ENCODE measurements around the gene CPNE5.
"Not testable (repeated sequence)": the region's sequence is repeated elsewhere in the genome, so short reads cannot be mapped to it uniquely, and the experiment has no call there.

Gene CPNE5

DNA sequence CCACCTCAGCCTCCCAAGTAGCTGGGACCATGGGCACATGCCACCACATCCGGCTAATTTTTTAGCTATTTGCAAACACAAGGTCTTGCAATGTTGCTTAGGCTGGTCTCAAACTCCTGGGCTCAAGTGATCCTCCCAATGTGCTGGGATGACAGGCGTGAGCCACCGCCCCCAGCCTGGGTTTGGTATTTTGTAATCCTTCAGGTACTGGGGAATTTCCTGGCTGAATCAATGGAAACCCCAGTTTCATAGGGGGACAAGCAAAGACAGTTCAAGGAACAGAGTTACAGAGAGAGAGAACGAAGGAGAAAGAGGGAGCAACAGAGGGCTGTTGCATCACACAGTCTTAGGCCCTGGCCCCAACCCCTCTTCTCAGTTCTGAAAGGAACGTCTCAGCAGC lies 105.9 kb downstream of the CPNE5 start:
- intact Hi-C loops (cut with micrococcal nuclease), result no loop called here
- Mint-ChIP-seq H3K9me3 (no peaks in the 10 kb centered on the region), H3K27ac (no peak overlapping the region), H3K4me3 (no peak overlapping the region), H3K36me3 (ENCODE audit: low read depth) (no peaks in the 10 kb centered on the region), H3K4me1 (ENCODE audit: low read depth) (peaks cover 29% of the 10 kb centered on the region), H3K27me3 (peaks cover 14% of the 10 kb centered on the region)

- peaks cover 13% of the 10 kb centered on the region for H3K27me3 Mint-ChIP-seq
- H3K4me1 Mint-ChIP-seq (ENCODE audit: low read depth), result peaks cover 43% of the 10 kb centered on the region
These were observed 107.5 kb downstream of the CPNE5 start for GRCh38 chr6:36731622-36732310.

DNA sequence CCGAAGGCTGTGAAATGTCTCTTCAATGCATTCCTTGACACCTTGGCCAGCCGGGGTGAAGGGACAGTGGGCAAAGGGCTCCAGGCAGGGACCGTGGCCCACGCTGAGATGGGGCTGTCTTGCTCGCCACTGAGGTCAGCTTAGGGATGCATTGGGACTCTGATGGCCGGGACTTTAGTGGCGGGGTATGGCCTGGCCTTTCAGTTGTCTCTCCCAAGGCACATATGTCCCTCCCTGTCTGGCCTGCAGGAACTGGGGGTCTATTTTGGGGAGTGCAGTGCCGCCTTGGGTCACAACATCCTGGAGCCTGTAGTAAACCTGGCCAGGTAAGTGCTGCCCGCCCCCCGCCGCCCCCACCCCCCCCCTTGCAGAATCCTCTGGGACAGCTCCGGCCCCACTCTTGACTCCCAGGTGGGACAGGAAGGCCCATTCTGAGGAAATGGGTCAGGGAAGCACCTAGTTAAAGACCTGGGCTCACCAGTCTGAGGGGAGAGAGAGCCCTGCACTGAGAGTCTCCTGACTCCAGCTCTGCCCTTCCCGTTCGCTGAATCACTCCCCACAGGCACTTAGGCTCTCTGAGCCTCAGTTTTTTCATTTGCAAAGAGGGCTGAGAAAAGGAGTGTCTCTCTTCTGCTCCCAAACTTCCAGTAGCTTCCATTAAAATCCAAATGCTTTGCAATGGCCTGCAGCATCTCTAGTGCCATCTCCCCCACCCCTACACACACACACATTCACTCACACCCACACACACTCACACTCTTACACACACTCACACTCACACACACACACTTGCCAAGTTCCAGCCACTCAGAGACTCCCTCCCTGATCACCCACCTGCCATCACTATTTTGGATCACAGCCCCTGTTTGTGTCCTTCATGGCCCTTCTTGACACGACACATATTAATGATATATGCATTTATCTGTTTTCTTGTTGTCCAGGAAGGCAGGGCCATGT lies 108.5 kb downstream of the CPNE5 start:
- H3K27me3 Mint-ChIP-seq, result peaks cover 13% of the 10 kb centered on the region
- no peaks in the 10 kb centered on the region for H3K9me3 Mint-ChIP-seq
- no peaks in the 10 kb centered on the region for H3K36me3 Mint-ChIP-seq (ENCODE audit: low read depth)
- H3K4me1 Mint-ChIP-seq (ENCODE audit: low read depth), result peaks cover 46% of the 10 kb centered on the region
- H3K27ac Mint-ChIP-seq, result no peak overlapping the region
- no peak overlapping the region for H3K4me3 Mint-ChIP-seq
- intact Hi-C loops (cut with micrococcal nuclease), result no loop called here

More at GRCh38 chr6:36731622-36732310, 107.5 kb downstream of the CPNE5 start:
- Mint-ChIP-seq H3K36me3 (ENCODE audit: low read depth) (no peaks in the 10 kb centered on the region), H3K9me3 (no peaks in the 10 kb centered on the region), H3K4me3 (no peak overlapping the region), H3K27ac (no peak overlapping the region)
- intact Hi-C loops (cut with micrococcal nuclease), result no loop called here

DNA sequence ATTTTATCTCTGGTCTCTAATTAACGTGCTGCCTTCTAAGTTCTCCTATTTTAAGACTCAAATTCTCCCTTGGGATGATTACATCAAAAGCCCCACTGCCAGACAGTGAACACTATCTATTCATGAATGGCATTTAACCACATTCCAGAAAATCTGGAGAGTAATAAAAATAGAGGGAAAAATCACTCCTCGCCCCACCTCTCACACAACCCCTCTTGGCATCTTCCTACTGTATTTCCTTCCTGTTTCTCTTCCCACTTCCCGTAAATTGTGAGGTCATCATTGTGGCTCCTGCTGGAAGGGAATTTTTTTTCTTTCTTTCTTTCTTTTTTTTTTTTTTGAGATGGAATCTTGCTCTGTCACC lies 110.1 kb downstream of the CPNE5 start:
- peaks cover 2% of the 10 kb centered on the region for H3K27me3 Mint-ChIP-seq
- H3K36me3 Mint-ChIP-seq (ENCODE audit: low read depth), result no peaks in the 10 kb centered on the region
- intact Hi-C loops (cut with micrococcal nuclease), result loop anchor here (5.0 kb wide), 1 partner anchor 37 kb away; no protein-coding TSS in a partner anchor
- H3K9me3 Mint-ChIP-seq, result no peaks in the 10 kb centered on the region
- H3K27ac Mint-ChIP-seq, result no peak overlapping the region
- H3K4me3 Mint-ChIP-seq, result no peak overlapping the region
- H3K4me1 Mint-ChIP-seq (ENCODE audit: low read depth), result peaks cover 41% of the 10 kb centered on the region

- peak overlapping the region; percentile 47 for H3K27ac Mint-ChIP-seq
- H3K4me3 Mint-ChIP-seq, result no peak overlapping the region
- H3K36me3 Mint-ChIP-seq (ENCODE audit: low read depth), result no peaks in the 10 kb centered on the region
- no peaks in the 10 kb centered on the region for H3K27me3 Mint-ChIP-seq
- peaks cover 37% of the 10 kb centered on the region for H3K4me1 Mint-ChIP-seq (ENCODE audit: low read depth)
- H3K9me3 Mint-ChIP-seq, result no peaks in the 10 kb centered on the region
- intact Hi-C loops (cut with micrococcal nuclease), result loop anchor here (5.0 kb wide), 1 partner anchor 36 kb away; no protein-coding TSS in a partner anchor
These were observed 110.7 kb downstream of the CPNE5 start for GRCh38 chr6:36728289-36729160.

DNA sequence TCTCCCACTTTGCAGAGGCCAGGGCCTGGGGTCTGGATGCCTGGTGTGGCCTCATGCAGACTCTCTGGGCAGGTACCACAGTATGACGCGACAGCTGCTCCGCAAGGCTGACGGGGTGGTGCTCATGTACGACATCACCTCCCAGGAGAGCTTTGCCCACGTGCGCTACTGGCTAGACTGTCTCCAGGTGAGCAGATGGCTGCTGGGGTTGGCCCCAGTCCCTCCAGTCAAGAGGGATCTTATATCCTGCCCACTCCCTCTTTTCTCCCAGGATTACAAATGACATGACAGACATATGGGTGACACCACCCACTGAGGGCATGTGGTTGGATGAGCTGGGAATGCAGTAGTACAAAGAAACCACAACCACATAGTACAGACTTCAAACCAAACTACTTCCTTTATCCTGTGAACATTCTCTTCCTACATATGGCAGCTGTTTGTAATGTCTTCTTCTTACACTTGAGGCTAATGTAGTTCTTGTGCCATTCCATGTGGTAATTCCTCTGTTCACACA lies 111.7 kb downstream of the CPNE5 start:
- Mint-ChIP-seq H3K27ac (no peak overlapping the region), H3K36me3 (ENCODE audit: low read depth) (no peaks in the 10 kb centered on the region), H3K4me1 (ENCODE audit: low read depth) (peaks cover 37% of the 10 kb centered on the region), H3K4me3 (no peak overlapping the region), H3K27me3 (no peaks in the 10 kb centered on the region), H3K9me3 (no peaks in the 10 kb centered on the region)
- intact Hi-C loops (cut with micrococcal nuclease), result loop anchor here (2.0 to 5.0 kb wide), 2 partner anchors 29 to 35 kb away; no protein-coding TSS in a partner anchor

- Mint-ChIP-seq H3K27ac (peak overlapping the region; percentile 22), H3K4me1 (ENCODE audit: low read depth) (peaks cover 42% of the 10 kb centered on the region), H3K36me3 (ENCODE audit: low read depth) (no peaks in the 10 kb centered on the region), H3K4me3 (no peak overlapping the region), H3K27me3 (no peaks in the 10 kb centered on the region), H3K9me3 (no peaks in the 10 kb centered on the region)
- intact Hi-C loops (cut with micrococcal nuclease), result loop anchor here (5.0 kb wide), 1 partner anchor 33 kb away; no protein-coding TSS in a partner anchor
These were observed 113.7 kb downstream of the CPNE5 start for GRCh38 chr6:36725581-36725980.

GRCh38 chr6:36724514-36725390 lies 114.5 kb downstream of the CPNE5 start:
- Mint-ChIP-seq H3K36me3 (ENCODE audit: low read depth) (no peaks in the 10 kb centered on the region), H3K4me1 (ENCODE audit: low read depth) (peaks cover 43% of the 10 kb centered on the region), H3K27me3 (no peaks in the 10 kb centered on the region), H3K27ac (peak overlapping the region; percentile 22), H3K4me3 (no peak overlapping the region), H3K9me3 (no peaks in the 10 kb centered on the region)
- intact Hi-C loops (cut with micrococcal nuclease), result loop anchor here (5.0 kb wide), 1 partner anchor 32 kb away; no protein-coding TSS in a partner anchor

- intact Hi-C loops (cut with micrococcal nuclease); H3K36me3 Mint-ChIP-seq (ENCODE audit: low read depth); H3K27ac Mint-ChIP-seq; H3K4me3 Mint-ChIP-seq; H3K27me3 Mint-ChIP-seq; H3K9me3 Mint-ChIP-seq: not testable (repeated sequence)
- H3K4me1 Mint-ChIP-seq (ENCODE audit: low read depth), result peaks cover 37% of the 10 kb centered on the region
These were observed 115.3 kb downstream of the CPNE5 start for GRCh38 chr6:36723992-36724391.

GRCh38 chr6:36722879-36723278 lies 116.4 kb downstream of the CPNE5 start:
- intact Hi-C loops (cut with micrococcal nuclease), result no loop called here
- no peaks in the 10 kb centered on the region for H3K27me3 Mint-ChIP-seq
- no peak overlapping the region for H3K4me3 Mint-ChIP-seq
- H3K36me3 Mint-ChIP-seq (ENCODE audit: low read depth), result peaks cover 4% of the 10 kb centered on the region
- no peak overlapping the region for H3K27ac Mint-ChIP-seq
- H3K4me1 Mint-ChIP-seq (ENCODE audit: low read depth), result peaks cover 26% of the 10 kb centered on the region
- no peaks in the 10 kb centered on the region for H3K9me3 Mint-ChIP-seq

GRCh38 chr6:36722365-36722764 lies 116.9 kb downstream of the CPNE5 start:
- Mint-ChIP-seq H3K36me3 (ENCODE audit: low read depth) (peaks cover 5% of the 10 kb centered on the region), H3K4me1 (ENCODE audit: low read depth) (peaks cover 21% of the 10 kb centered on the region), H3K4me3 (no peak overlapping the region)

DNA sequence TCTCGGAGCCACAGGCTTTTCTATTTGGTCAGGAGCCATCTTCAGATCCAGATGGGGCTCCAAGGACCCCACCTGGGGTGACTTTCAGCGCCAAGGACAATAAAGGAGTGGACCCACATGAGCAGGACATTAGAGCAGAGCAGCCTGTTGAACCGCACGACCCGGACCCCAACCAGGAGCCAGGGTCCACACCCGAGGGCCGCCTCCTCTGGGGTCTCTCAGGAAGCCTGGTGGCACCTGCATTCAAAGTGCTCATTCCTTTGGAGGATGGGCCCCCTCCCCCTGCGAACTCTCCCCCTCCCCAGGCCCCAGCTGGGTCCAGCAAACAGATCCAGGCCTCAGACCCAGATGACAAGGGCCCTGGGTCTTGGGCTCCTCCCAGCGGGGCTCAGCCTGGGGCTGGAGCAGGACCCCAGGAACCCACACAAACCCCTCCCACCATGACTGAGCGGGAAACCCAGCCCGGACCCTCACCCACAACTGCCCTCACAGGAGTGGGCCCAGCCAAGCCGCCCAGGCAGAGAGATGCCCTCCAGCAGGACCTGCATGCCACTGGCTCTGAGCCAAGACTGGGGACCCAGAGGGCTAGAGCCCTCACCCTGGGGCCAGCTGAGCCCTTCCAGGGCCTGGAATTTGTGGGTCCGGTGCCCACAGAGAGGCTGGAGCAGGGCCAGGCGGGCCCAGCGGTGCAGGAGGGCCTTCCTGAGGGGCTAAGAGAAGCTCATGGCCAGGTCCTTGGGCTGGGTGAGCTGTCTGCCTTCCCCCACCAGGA lies 117.7 kb downstream of the CPNE5 start:
- H3K9me3 Mint-ChIP-seq, result no peaks in the 10 kb centered on the region
- H3K27me3 Mint-ChIP-seq, result no peaks in the 10 kb centered on the region
- peaks cover 16% of the 10 kb centered on the region for H3K4me1 Mint-ChIP-seq (ENCODE audit: low read depth)
- H3K27ac Mint-ChIP-seq, result peak overlapping the region; percentile 18
- peaks cover 5% of the 10 kb centered on the region for H3K36me3 Mint-ChIP-seq (ENCODE audit: low read depth)
- intact Hi-C loops (cut with micrococcal nuclease), result no loop called here
- H3K4me3 Mint-ChIP-seq, result no peak overlapping the region

More at GRCh38 chr6:36722365-36722764, 116.9 kb downstream of the CPNE5 start:
- Mint-ChIP-seq H3K27ac (peak overlapping the region; percentile 18), H3K9me3 (no peaks in the 10 kb centered on the region), H3K27me3 (no peaks in the 10 kb centered on the region)
- intact Hi-C loops (cut with micrococcal nuclease), result no loop called here
